Measurements from ENCODE around the gene DOCK9.

The DOCK9 gene

DNA sequence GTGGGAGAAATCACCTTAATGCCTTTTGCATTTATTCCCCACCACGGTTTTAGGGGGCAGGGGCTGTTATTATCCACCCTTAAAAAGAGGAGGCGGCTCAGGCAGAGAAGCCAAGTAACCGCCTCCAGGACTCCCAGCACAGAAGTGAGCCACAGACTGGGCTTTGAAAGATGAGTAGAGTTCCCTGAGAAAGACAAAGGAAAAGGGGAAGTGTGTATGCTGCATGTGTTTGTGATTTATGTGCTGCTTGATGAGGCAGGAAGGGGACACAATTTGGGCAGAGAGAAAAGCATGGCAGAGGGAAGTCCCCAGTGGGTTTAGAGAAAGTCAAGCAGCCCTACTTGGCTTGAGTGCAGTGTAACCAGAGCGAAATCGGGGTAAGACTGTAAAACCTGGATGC, 85.0 kb downstream of the DOCK9 start:
- no peak for TF ChIP-seq ZNF274 (IDR thresholded peaks at IDR 0.05; ENCODE audit: low read depth, low read length)
- H3K4me3 ChIP-seq (ENCODE audit: low read length), result no peak overlapping the region

DNA sequence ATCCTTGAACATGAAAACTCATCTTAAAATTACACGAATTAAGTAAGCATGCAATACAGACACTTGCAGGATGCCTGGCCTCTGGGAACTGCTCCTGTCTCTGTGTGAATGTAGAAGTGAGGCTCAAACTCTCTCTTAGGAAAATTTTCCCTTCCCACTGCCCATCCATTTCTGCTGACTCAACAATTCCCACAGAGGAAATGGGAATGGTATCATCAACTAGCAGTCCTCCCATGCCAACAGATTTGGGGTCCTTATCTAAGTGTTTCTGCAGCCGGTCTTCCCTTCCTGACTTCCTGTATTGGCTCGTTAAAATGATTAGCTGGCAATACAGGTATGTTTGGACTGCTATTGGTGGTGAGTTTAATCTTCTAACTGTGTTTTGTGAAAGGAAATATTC, 85.8 kb downstream of the DOCK9 start:
- no peak overlapping the region for H3K4me3 ChIP-seq (ENCODE audit: low read length)
- no peak for TF ChIP-seq ZNF274 (IDR thresholded peaks at IDR 0.05; ENCODE audit: low read depth, low read length)

GRCh38 chr13:98890925-98891324, 86.9 kb downstream of the DOCK9 start:
- H3K4me3 ChIP-seq (ENCODE audit: low read length), result no peak overlapping the region
- TF ChIP-seq ZNF274 (IDR thresholded peaks at IDR 0.05; ENCODE audit: low read depth, low read length), result no peak

DNA sequence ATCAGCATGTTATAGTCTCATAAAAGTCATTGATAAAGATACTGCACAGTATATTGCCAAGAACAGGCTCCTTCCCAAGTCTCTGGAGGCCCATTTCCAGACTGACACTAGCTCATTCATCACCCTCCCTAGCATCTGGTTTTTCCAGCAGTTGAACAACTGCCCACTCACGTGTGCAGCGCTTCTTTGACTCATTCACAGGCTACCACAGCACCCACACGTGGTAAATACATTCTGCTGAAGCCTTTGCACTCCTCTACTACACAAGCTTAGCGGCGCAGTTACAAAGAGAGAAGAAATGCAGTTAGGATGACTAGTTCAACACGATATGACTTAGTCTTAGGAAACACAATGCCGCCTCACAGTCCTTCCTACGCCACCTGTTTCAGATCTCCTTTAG, 87.7 kb downstream of the DOCK9 start:
- no peak overlapping the region for H3K4me3 ChIP-seq (ENCODE audit: low read length)
- TF ChIP-seq ZNF274 (IDR thresholded peaks at IDR 0.05; ENCODE audit: low read depth, low read length), result no peak

GRCh38 chr13:98889419-98890085, 88.3 kb downstream of the DOCK9 start:
- no peak overlapping the region for H3K4me3 ChIP-seq (ENCODE audit: low read length)
- TF ChIP-seq ZNF274 (IDR thresholded peaks at IDR 0.05; ENCODE audit: low read depth, low read length), result no peak

DNA sequence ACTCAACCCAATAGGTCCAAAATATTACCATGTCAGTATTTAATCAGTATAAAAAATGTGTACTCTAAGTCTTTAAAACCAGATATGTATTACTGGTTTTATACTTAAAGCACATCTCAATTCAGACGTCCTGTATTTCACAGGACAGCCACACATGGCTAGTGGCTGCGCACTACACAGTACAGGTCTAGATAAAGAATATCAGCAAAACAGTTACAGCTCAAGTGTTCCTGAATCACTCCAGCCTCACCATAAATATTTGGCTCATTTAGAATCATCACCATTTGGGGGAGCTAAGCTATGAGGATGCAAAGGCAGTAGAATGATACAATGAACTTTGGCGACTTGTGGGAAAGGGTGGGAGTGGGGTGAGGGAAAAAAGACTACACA, 89.0 kb downstream of the DOCK9 start:
- no peak for TF ChIP-seq ZNF274 (IDR thresholded peaks at IDR 0.05; ENCODE audit: low read depth, low read length)
- H3K4me3 ChIP-seq (ENCODE audit: low read length), result no peak overlapping the region

DNA sequence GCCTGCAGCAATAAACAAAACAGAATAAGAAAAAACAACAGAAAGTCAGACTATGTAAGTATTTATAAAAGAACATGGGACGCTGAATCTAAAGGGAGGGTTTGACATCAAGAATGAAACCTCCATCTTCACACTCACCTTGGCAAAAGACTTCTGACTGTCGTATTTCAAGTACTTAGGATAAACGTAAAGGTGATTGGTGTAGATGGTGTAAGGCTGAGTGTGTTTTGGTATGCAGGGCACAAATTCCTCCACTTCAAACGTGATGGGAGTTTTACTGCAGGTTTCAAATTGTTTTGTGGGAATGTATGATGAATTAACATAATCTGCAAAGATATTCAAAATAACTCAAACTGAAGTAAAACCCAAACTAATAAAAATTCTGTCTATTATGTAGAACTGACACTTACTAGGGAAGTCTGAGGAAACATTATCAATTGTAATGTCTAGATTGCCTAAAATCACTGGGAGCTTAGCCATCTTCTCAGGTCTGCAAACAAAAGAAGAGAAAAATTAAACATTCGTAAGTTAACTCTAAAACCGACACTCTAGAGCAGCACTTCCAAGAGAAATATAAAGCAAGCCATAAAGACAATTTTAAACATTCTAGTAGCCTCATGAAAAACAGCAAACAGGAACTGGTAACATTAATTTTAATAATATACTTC, 89.5 kb downstream of the DOCK9 start:
- no peak overlapping the region for H3K4me3 ChIP-seq (ENCODE audit: low read length)
- TF ChIP-seq ZNF274 (IDR thresholded peaks at IDR 0.05; ENCODE audit: low read depth, low read length), result no peak

GRCh38 chr13:98886587-98887230, 91.2 kb downstream of the DOCK9 start:
- no peak for TF ChIP-seq ZNF274 (IDR thresholded peaks at IDR 0.05; ENCODE audit: low read depth, low read length)

DNA sequence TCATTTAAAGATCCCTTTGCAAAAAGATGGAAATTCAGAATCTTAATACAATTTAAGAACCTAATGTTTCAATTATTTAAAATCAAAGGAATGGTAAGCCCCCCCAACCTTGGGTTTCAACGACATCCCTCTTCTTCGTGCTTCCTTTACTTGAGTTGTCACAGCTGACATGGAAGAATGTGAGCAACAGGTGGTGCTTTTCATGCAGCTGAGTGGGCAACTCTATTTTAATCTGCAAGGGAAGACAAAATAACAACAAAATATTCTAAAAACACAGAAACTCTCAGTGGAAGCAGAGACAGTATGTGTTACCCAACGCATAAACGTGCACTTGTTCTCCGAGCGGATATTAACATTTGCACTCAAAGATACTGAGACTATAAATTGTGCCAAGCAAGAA, 92.3 kb downstream of the DOCK9 start:
- no peak overlapping the region for H3K4me3 ChIP-seq (ENCODE audit: low read length)
- no peak for TF ChIP-seq ZNF274 (IDR thresholded peaks at IDR 0.05; ENCODE audit: low read depth, low read length)

More at GRCh38 chr13:98886587-98887230, 91.2 kb downstream of the DOCK9 start:
- no peak overlapping the region for H3K4me3 ChIP-seq (ENCODE audit: low read length)

GRCh38 chr13:98883998-98884397, 93.9 kb downstream of the DOCK9 start:
- TF ChIP-seq ZNF274 (IDR thresholded peaks at IDR 0.05; ENCODE audit: low read depth, low read length), result no peak
- H3K4me3 ChIP-seq (ENCODE audit: low read length), result no peak overlapping the region

GRCh38 chr13:98881390-98881789, 96.5 kb downstream of the DOCK9 start:
- no peak overlapping the region for H3K4me3 ChIP-seq (ENCODE audit: low read length)
- no peak for TF ChIP-seq ZNF274 (IDR thresholded peaks at IDR 0.05; ENCODE audit: low read depth, low read length)

DNA sequence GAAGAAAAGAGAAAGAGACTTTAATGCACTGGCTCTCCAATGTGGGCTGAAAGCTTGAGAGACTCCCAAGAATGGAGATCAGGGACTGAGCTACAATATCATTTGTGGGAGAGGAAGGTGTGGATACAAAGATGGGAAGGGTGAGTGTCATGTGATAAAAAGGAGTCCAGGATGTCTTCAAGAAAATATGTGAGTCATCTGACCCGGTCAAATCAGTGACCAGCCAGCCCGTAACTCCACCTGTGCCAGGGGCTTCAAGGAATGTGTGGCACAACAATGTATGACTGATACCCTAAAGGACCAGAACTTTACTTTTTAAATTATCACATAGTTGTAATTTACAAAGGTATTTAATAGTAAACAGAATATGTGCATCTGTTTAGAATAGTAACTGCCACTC, 97.2 kb downstream of the DOCK9 start:
- TF ChIP-seq ZNF274 (IDR thresholded peaks at IDR 0.05; ENCODE audit: low read depth, low read length), result no peak
- H3K4me3 ChIP-seq (ENCODE audit: low read length), result no peak overlapping the region

GRCh38 chr13:98879957-98880356, 97.9 kb downstream of the DOCK9 start:
- H3K4me3 ChIP-seq (ENCODE audit: low read length), result no peak overlapping the region
- no peak for TF ChIP-seq ZNF274 (IDR thresholded peaks at IDR 0.05; ENCODE audit: low read depth, low read length)

- TF ChIP-seq ZNF274 (IDR thresholded peaks at IDR 0.05; ENCODE audit: low read depth, low read length), result no peak
- H3K4me3 ChIP-seq (ENCODE audit: low read length), result no peak overlapping the region
Measured at GRCh38 chr13:98879127-98879520, 98.7 kb downstream of the DOCK9 start.

DNA sequence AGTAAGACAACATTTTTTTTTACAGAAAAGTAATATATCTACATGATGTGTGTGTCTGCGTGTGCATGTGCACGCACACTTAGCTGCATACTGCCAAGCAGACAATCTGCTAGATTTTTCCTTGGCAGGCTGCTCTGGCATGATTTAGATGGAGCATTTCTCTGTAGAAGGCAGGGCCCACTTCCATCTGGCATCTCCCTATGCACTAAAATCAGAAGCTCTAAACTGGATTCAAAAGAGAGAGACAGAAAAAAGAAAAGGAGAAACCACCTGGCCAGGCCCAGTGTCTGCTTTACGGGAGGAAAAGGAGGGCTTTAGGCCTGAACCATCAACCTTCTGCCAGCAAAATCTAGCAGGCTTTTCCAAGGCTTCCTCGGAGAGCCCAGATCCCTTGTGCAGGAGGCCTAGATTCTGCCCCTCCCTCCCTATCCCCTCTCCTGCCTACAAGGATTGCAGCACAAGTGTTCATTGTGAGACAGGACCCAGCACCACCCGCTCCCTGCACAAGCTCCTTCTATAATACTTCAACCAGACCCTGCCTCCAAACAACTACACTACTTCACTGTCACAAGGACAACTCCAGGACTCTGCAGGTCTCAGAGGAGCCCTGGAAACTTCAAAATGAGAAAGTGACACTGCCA, 99.3 kb downstream of the DOCK9 start:
- H3K4me3 ChIP-seq (ENCODE audit: low read length), result no peak overlapping the region
- TF ChIP-seq ZNF274 (IDR thresholded peaks at IDR 0.05; ENCODE audit: low read depth, low read length), result no peak

All from GM08714 (cell line).